Medulla oblongata (tissue), 1 donor: ENCODE measurements around the gene HSD11B1L.
"Not testable (repeated sequence)": the region's sequence is repeated elsewhere in the genome, so short reads cannot be mapped to it uniquely, and the experiment has no call there.

ENCODE experiments used
- DNase-seq: peaks from one replicate; pipeline ENCODE4 v3.0.0-alpha.2; 2015; ENCODE audit errors: extremely low spot score

HSD11B1L gene

DNA sequence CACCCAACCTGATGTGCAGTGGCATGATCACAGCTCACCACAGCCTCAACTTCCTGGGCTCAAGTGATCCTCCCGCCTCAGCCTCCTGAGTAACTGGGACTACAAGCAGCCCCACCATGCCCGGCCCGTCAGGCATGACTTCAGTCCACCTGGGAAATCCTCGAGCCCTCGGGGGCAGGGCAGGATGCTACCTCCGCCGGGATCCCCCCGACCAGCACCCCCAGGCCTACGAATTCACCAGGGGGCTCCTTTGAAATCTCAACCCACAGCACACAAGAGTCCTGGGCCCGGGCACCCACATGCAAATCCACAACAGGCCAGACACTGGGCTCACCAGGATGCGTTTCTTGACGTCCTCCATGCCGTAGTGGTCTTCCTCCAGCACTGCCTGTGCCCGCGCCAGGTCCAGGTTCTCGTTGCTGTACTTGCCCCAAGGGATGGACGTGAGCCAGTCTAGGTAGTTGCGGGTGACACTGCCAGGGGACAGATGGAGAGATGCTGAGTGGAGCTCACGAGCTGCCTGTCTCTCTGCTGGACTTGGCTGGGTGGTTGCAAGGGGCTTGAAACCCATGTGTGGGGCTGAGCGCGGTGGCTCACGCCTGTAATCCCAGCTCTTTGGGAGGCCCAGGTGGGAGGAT, 19.7 kb downstream of the HSD11B1L start:
- DNase-seq, result no peak

DNA sequence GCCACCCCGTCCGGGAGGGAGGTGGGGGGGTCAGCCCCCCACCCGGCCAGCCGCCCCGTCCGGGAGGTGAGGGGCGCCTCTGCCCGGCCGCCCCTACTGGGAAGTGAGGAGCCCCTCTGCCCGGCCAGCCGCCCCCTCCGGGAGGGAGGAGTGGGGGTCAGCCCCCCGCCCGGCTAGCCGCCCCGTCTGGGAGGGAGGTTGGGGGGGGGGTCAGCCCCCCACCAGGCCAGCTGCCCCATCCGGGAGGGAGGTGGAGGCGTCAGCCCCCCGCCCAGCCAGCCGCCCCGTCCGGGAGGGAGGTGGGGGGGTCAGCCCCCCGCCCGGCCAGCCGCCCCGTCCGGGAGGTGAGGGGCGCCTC, 21.2 kb downstream of the HSD11B1L start:
- not testable (repeated sequence) for DNase-seq

DNA sequence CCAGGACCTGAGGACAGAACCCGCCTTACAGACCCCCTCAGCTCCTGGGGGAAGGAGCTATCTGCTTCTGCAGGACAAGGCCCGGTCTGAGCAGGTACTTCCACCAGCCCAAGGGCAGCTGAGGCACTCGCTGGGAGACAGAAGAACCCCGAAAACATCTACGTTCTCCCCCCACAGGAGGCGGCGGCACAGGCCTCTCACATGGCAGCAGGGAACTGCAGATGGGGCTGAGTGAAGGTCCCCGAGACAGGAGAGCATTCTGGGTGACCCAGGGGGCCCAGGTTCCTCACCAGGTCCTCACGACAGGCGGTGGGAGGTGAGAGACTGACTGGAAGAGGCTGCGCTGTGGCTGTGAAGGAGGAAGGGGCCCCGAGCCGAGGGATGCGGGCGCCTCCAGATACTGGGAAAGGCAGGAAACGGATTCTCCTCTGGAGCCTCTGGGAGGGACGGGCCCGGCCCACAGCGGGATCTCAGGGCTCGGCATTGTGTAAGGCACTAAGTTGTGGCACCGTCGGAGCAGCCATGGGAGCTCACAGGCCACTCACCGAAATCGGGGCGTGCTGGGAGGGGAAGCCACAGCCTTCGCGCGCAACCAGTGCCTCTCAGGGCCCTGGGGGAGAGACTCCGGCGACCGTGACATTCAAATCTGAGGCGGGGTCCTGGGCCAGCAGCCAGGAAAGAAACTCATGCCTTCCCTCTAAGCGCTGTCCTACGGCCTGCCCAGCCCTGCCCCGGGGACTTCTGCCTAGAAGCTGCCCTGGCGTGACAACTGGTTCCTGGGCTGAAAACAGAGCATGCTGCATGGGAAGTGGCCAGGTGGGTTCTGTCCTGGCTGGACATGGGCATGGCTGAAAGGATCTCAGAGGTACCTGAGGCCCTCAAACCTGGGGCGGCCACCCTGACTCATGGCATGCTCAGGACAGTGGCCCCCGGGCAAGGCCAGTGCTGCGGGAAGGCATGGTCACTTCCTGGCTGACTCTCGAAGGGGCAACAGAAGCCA, 23.3 kb downstream of the HSD11B1L start:
- no peak for DNase-seq

DNA sequence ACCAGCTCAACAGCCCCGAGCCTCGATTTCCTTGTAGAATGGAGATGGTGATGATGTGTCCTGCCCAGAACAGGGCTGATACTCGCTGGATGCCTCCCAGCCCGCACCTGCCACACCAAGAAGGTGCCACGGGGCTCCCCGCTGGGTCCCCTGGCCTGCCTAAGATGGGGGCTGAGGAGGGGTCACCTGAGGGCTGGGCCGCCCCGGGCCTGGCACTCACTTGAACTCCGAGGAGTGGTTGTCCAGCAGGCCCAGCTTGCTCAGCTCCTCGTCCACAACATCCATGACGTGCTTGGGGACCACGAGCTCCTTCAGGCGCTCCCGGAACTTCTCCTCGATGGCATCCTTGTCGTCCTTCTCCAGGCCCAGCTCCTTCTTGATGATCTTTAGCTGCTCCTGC, 24.7 kb downstream of the HSD11B1L start:
- DNase-seq, result no peak

DNA sequence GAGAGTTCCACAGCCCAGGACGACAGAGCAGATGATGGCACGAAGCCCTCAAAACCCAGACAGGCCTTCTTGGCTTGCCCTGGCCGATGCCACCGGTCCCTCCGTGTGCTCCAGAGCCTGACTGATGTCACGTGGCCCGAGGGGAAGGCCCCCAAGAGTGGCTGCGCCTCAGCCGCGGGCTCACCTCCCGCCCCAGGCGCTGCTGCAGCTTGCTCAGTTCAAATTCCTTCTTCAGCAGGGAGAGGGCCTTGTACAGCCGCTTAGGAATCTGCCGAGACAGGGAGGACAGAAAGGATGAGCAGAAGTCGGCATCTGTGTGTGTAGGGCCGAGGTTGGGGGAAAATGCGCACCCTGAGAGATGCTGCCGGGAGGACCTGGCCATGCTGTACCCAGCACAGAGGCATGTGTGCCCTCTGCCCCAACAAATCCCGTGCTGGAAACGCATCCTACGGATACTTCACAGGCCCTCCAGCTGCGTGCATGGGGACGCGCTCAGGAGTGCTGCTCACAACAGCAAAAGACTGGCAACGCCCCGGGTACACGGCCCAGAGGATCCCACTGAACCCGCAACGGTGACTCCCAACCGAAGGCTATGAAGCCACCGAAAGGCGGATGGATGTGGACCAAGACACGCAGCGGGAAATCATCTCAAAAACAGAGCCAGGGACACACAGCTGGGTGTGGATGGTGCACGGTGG, 26.2 kb downstream of the HSD11B1L start:
- no peak for DNase-seq

DNA sequence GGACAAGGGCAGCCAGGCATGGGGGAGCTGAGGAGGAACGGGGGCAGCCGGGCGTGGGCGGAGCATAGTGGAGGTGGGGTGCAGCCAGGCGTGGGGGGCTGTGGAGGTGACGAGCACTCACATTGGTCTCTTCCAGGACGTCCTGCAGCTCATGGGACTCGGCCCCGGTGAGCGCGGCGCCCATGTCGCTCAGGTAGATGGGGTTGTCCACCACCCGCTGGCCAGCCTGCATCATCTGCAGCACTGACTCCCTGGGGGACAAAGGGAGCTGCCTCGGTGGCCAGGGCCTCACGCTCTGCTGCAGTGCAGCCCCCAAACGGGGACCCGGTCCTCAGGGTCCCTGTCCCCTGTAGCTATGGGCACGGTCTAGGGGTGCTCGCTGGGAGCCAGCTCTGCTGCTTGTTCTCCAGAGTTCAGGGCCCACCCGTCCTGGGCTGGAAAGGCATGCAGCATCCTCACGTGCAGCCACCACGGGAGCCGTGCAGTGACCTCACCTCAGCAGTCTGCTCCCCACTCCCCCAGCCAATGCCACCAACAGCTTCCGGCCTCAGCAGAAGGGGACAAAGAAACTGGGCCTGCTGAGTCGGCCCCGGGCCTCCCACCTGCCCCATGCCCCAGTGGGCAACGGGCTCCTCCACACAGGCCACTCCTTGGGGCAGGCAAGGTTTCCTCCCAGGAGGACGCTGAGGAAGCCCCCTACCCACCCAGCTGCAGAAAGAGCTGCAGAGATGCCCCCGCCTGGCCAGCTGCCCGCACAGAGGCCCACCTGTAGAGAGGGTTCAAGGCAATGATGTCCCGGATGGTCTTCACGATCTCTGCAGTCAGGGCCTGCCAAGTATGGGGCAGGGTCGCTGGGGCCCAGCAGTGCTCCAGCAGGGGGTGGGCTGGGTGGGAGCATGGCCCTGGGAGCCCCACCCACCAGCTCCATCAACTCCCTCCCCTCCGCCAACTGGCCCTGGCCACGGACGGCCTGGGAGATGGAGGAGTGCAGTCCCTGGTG, 27.0 kb downstream of the HSD11B1L start:
- no peak for DNase-seq

DNA sequence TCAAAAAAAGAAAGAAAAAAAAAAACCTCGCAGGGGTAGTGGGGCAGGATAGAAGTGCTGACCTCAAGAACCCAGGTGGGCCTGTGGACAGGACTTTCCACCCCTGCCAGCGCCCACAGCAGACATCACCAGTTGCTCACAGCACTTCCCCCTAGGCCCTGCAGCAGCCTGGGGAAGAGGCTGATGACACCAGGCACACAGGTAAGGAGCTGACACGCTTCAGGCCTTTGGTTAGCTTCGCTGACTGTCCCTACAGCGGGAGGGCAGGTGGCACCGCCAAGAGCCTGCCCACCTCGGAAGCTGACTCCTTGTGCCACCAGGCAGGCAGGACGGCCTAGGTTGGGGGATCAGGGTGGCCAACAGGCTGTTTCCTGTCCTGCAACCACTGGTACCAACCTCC, 30.2 kb downstream of the HSD11B1L start:
- DNase-seq, result no peak

DNA sequence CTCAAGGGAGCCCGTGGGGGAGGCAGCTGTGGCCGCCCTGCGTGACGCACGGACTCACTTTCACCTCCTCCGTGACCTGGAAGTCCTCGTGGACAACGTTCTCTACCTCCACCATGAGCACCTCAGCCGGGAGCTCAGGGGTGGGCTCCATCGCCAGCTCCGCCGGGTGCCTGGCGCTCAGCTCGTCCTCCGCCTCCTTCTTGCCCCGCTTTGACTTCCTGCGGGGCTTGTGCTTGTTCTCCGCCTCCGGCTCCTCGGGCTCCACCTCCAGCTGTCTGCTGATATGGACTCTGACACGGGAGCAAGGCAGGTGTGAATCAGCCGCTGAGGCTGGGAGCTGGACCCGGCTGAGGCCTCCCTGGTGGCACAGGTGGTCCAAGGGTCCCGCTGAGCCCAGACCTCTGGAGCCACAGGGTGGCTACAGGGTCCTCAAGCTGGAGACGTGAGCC, 30.9 kb downstream of the HSD11B1L start:
- no peak for DNase-seq

DNA sequence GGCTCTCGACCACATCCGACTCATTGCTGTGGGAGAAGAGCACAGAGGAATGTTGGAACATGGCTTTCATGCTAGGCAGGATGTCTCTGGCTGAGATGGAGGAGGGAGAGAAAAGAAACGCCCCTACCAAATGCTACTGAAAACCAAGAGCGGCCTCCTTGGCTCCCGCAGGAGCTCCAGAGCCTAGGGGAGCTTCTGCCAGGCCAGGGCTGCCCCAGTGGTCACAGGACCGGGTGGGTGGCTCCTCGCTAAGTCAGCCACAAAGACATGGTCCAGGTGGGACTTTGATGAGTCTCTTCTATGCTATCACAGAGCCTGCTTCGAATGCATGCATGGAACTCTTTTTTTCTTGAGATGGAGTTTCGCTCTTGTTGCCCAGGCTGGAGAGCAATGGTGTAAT, 32.4 kb downstream of the HSD11B1L start:
- no peak for DNase-seq

DNA sequence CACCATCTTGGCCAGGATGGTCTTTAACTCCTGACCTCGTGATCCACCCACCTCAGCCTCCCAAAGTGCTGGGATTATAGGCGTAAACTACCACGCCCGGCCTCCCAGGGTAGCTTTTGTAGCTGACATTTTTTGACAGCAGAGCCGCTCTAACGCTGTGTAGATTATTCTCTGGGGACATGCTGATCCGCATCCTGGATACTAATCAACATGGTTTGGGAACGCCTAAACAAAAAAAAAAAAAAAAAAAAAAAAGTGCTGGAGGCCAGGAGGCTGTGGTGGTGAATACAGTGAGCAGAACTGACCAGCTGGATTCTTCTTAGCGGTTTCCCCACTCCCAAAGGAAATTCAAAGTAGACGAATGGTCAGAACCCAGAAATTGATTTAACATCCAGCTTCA, 34.0 kb downstream of the HSD11B1L start:
- no peak for DNase-seq

DNA sequence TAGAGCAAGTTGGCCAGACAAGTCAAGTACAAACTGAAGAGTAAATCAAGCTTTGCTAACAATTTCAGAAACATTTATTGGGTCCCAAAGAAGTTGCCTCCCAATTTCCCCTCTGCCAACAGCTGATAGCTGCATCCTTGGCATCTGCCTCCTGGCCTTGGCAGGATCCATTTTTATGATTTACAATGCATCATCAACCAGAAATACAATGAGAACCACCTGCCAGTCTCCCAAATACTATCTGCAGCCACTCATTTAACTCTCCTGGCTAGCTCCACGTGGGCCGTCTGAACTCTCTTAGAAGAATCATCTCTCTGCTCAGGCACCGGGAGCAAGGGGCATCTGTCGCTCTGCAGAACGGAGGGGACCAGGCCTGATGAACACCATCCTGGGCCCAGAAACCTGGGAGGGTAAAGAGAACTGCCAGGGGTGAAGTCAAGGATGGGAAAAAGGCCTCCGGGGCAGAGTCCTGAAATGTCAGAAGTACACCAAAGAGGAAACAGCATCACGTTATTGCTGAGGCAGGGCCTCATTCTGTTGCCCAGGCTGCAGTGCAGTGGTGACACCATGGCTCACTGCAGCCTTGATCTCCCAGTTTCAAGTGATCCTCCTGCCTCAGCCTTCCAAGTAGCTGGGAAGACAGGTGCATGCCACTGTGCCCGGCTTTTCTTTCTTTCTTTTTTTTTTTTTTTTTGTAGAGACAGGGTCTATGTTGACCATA, 36.5 kb downstream of the HSD11B1L start:
- DNase-seq, result no peak

DNA sequence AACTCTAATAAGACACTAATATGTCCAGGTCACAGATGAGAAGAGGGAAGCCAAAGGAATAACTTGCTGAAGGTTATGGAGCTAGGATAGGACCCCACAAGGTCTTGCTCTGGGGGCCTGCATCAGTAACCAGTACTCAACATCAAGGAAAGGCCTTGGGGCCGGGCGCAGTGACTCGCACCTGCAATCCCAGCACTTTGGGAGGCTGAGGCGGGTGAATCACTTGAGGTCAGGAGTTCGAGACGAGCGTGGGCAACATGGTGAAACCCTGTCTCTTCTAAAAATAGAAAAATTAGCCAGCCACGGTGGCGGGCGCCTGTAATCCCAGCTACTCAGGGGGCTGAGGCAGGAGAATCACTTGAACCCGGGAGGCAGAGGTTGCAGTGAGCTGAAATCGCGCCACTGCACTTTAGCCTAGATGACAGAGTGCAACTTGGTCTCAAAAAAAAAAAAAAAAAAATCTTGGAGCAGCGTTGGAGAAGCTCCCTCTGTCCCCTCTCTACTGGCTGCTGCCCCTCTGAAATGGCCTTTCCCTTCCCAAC, 37.3 kb downstream of the HSD11B1L start:
- no peak for DNase-seq

DNA sequence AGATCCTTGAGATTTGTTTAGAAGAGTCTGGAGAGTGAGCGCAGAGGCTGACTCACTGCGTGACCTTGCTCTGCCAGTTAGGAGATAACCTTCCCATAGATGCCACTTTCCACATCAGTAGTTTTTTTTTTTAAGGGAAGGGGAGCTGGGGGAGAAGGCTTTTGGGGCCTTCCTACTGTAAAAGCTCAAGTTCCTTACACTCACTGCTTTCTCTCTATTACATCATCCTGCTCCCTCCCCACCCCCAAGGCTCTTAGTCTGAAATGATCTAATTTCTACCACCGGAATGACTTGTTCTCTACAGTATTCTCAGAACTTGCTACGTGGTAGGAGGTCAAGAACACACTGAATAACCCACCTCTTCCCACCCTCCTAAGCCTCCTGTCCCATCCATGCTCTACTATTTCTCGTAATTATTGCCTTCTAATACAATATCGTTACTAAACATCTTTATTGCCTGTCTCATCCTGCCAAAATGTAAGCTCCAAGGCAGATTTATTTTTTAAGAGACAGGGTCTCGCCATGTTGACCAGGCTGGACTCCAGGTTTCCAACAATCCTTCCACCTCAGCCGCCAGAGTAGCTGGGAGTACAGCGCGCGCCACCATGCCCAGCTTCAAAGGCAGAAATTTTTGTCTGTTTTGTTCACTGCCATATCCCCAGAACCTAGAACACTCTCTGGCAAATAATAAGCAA, 37.9 kb downstream of the HSD11B1L start:
- no peak for DNase-seq

DNA sequence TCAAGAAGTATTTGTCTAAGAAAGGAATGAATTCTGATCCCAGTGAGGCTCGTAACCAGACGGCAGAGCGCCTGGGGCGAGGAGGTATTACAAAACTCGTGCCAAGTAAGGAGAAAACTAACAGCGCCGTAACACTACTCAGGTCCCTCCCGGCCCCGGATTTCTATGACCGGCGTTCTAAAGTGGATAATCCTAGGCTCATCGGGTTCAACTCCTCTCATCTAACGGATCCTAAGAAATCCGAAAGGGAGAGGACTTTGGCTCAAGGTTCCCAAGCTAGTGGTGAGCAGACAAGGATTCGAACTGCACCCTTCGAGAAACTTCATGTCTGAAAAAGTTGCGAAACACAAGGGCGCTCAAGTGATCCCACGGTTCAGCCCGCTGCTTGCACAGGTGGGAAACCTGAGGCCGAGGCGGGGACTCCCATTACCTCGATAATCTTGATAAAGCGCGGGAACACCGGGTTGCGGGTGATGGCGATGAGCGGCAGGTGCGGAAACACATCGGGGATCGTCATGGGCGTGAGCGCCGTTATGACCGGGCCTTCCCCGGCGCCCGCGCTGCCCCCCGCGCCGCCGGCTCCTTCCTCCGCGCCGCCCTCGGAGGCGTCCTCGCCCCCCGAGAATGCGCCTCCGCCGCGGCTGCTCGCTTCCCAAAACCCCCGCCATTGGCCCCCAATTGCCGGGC, 38.6 kb downstream of the HSD11B1L start:
- peak; percentile 18 for DNase-seq

DNA sequence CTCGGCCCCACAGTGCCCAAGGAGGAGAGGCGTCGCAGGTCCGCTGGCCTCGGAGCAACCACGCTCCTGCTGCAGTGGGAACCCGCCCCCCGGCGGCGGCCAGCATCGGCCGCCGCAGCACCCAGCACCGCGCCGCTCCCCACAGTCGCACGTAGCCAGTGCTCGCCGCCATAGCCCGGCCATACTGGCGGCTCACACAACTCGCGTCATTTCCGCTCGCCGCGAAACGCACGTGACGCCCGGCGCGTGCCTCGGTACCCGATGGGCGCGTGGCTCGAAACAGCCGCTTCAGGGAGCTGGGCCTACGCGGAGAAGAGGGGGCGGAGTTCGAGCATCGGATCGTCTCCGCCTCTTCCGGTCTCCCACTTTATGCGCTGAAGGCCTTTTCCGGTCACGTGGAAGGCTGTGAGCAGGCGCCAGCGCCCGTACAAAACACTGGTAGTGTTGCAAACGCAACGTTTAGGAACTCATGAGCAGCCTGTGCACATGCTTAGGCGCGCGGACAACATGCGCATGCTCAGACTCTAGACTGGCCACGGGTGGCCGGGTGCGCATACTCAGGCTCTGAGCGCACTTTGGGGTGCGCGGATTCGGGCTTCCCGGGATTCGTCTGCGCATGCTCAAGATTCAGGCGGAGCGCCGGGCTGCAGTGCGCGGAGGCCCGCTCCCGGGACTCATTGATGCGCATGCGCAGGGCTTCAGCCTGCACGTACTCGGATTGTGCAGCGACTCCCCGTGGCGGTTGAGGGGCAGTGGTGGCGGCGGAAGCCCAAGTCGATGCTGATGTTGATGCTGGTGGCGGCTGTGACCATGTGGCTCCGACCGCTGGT, 39.3 kb downstream of the HSD11B1L start, which contains the start of the genes CATSPERD and LONP1:
Gene CATSPERD, plus strand, starts transcription at position 677 of the 830 bp plus-strand sequence. Its CDS starts 101 bp downstream, at position 778.
Gene LONP1, minus strand, starts transcription at position 186 of the 830 bp plus-strand sequence. Its CDS starts 14 bp downstream, at position 172.
- DNase-seq, result peak; percentile 99

DNA sequence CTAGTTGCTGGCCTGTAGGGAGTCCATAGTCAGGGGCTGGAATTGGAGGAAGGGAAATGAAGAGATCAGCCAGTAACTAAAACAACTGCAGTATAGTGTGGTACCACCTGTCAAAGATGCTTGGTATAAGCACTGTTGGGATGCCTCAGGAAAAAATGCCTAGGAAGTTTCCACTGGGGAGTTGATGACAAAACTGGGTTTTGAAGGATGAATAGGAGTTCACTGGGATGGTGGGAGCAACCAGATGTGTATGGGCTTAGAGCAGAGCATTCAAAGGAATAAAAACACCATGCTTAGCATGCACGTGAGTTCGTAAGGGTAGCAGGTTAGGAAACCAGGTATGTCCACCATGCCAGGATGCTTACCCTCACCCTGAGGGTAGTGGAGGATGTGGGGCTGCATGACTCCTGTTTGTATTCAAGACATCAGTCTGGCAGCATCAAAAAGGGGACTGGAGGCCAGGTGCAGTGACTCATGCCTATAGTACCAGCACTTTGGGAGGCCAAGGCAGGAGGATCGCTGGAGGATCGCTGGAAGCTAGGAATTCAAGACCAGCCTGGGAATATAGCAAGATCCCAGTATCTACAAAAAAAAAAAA, 46.7 kb downstream of the HSD11B1L start:
- no peak for DNase-seq

DNA sequence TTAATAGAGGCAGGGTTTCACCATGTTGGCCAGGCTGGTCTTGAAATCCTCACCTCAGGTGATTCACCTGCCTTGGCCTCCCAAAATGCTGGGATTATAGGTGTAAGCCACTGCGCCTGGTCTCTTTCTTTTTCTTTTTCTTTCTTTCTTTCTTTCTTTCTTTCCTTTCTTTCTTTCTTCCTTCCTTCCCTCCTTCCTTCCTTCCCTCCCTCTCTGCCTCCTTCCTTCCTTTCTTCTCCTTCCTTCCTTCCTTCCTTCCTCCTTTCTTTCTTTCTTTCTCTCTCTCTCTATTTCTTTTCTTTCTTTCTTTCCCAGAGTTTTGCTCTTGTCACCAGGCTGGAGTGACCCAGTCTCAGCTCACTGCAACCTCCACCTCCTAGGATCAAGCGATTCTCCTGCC, 52.3 kb downstream of the HSD11B1L start:
- DNase-seq, result not testable (repeated sequence)
